Peyer's patch (tissue), 4 donors: Measurements from ENCODE around the gene KIF21B. TPM values are rescaled to one million over a fixed set of nuclear protein-coding genes. Genes with fewer than 3 reads are reported as not detected.

Experiments used
- DNase-seq, 3 donors: peaks; one replicate each; pipeline ENCODE4 v3.0.0-alpha.2; 2017 to 2019
- H3K27ac ChIP-seq, 4 donors: fragments of 200-600 bp; sonication (generic); one replicate each; pipeline ENCODE4 v1.5.1; 2016 to 2019
- H3K27me3 ChIP-seq, 2 donors: fragments of 200-600 bp; sonication (generic); one replicate each; pipeline ENCODE4 v1.5.1; 2019
- H3K36me3 ChIP-seq, 3 donors: fragments of 200-600 bp; sonication (generic); one replicate each; pipeline ENCODE4 v1.5.1; 2016 to 2019
- H3K4me1 ChIP-seq, 4 donors: fragments of 200-600 bp; sonication (generic); one replicate each; pipeline ENCODE4 v1.5.1; 2016 to 2019
- H3K4me3 ChIP-seq, 4 donors: fragments of 200-600 bp; sonication (generic); 1 replicate in 3 of 4; 2 replicates in 1 of 4; pipeline ENCODE4 v1.5.1; 2016 to 2019; ENCODE audit warnings: mild to moderate bottlenecking in 1 of 4
- H3K9me3 ChIP-seq, 4 donors: fragments of 200-600 bp; sonication (generic); one replicate each; pipeline ENCODE4 v1.5.1; 2016 to 2019; ENCODE audit warnings: mild to moderate bottlenecking in 1 of 4
- CTCF ChIP-seq, 6 experiments: fragments of 450-650 bp in 4 of 6; fragments of 200-600 bp in 2 of 6; sonication (generic) in 1 of 6; IDR thresholded peaks; one replicate each; pipeline ENCODE4 v1.5.1; 2017 to 2019; ENCODE audit warnings: antibody characterized with exemption in 6 of 6, mild to moderate bottlenecking in 3 of 6, moderate library complexity in 1 of 6
- POLR2A ChIP-seq, 2 donors: fragments of 450-650 bp; IDR thresholded peaks; one replicate each; pipeline ENCODE4 v1.5.1; 2017; ENCODE audit warnings: antibody characterized with exemption in 2 of 2, mild to moderate bottlenecking in 2 of 2, moderate library complexity in 2 of 2
- total RNA-seq, 4 donors: library from RNA; depleted of rRNA; stranded (reverse); fragments of >200 nt; gene quantifications; one replicate each; pipeline ENCODE4 v1.1.0, GENCODE V29; 2016

KIF21B gene
- total RNA-seq, 4 donors from 2014 or later: 6.7 to 19.0 (median 13.3) TPM

- DNase-seq: no peak
- Histone ChIP-seq H3K4me3 (no peak overlapping the region), H3K9me3 (no peaks in the 10 kb centered on the region), H3K27me3 (no peaks in the 10 kb centered on the region), H3K36me3 (no peaks in the 10 kb centered on the region), H3K27ac (no peak overlapping the region), H3K4me1 (peaks cover 0 to 37% (median 13%) of the 10 kb centered on the region in 4 donors)
- TF ChIP-seq POLR2A (IDR thresholded peaks at IDR 0.05) (no peak), CTCF (IDR thresholded peaks at IDR 0.05) (no peak)
These were observed 9.3 kb downstream of the KIF21B start for GRCh38 chr1:201013991-201014815.

GRCh38 chr1:201013031-201013485 lies 10.5 kb downstream of the KIF21B start:
- Histone ChIP-seq H3K4me3 (no peak overlapping the region), H3K9me3 (no peaks in the 10 kb centered on the region), H3K4me1 (peaks cover 0 to 35% (median 11%) of the 10 kb centered on the region in 4 donors), H3K27ac (no peak overlapping the region), H3K36me3 (no peaks in the 10 kb centered on the region), H3K27me3 (no peaks in the 10 kb centered on the region)
- no peak for DNase-seq
- no peak for TF ChIP-seq CTCF (IDR thresholded peaks at IDR 0.05)
- no peak for TF ChIP-seq POLR2A (IDR thresholded peaks at IDR 0.05)

- no peak for TF ChIP-seq POLR2A (IDR thresholded peaks at IDR 0.05)
- no peak for TF ChIP-seq CTCF (IDR thresholded peaks at IDR 0.05)
- no peak overlapping the region for H3K4me3 ChIP-seq
- H3K4me1 ChIP-seq: peaks cover 0 to 20% (median 7%) of the 10 kb centered on the region in 4 donors
- no peaks in the 10 kb centered on the region for H3K36me3 ChIP-seq
- no peak overlapping the region for H3K27ac ChIP-seq
- no peaks in the 10 kb centered on the region for H3K27me3 ChIP-seq
- no peaks in the 10 kb centered on the region for H3K9me3 ChIP-seq
- no peak for DNase-seq
These were observed 11.9 kb downstream of the KIF21B start for GRCh38 chr1:201011616-201012015.

- no peak for TF ChIP-seq CTCF (IDR thresholded peaks at IDR 0.05)
- no peak for TF ChIP-seq POLR2A (IDR thresholded peaks at IDR 0.05)
- no peak overlapping the region for H3K4me3 ChIP-seq
- H3K27ac ChIP-seq: no peak overlapping the region
- no peaks in the 10 kb centered on the region for H3K9me3 ChIP-seq
- no peaks in the 10 kb centered on the region for H3K27me3 ChIP-seq
- no peak for DNase-seq
- H3K4me1 ChIP-seq: peaks cover 0 to 5% (median 0%) of the 10 kb centered on the region in 4 donors
- no peaks in the 10 kb centered on the region for H3K36me3 ChIP-seq
These were observed 13.4 kb downstream of the KIF21B start for GRCh38 chr1:201009962-201010645.

GRCh38 chr1:201008666-201009360 lies 14.7 kb downstream of the KIF21B start:
- Histone ChIP-seq H3K9me3 (no peaks in the 10 kb centered on the region), H3K4me1 (no peaks in the 10 kb centered on the region), H3K27me3 (no peaks in the 10 kb centered on the region), H3K27ac (no peak overlapping the region), H3K4me3 (no peak overlapping the region), H3K36me3 (no peaks in the 10 kb centered on the region)
- TF ChIP-seq CTCF (IDR thresholded peaks at IDR 0.05) (no peak), POLR2A (IDR thresholded peaks at IDR 0.05) (no peak)
- DNase-seq: no peak
